HCT116 (cell line): Measurements from ENCODE around the gene PRKCA. TPM values are rescaled to one million over a fixed set of nuclear protein-coding genes. Genes with fewer than 3 reads are reported as not detected.

Experiments used
- ATAC-seq: fragments of 200-7000 bp; cut with Tn5 transposase; 2 replicates; pipeline ENCODE4 v1.9.1; 2020; ENCODE audit warnings: mild to moderate bottlenecking, moderate library complexity
- BruUV-seq: library from RNA; stranded (reverse); fragments of 400-500 nt; replicated peaks from 2 replicates; lab custom pipeline; 2021; lab: Mats Ljungman, UMichigan
- CTCF ChIA-PET: fragments of 300-600 bp; sonication (Branson Sonifier 250); formaldehyde crosslinking; loops from one replicate; lab custom pipeline; 2021; ENCODE audit warnings: antibody characterized with exemption; lab: Charles Lee
- POLR2A ChIA-PET: fragments of 300-600, 350-600 bp; sonication (Branson Sonifier 250); formaldehyde crosslinking; loops from one replicate; lab custom pipeline; 2021; ENCODE audit warnings: antibody characterized with exemption; lab: Charles Lee
- RAD21 ChIA-PET, 2 experiments: fragments of 300-600 bp; sonication (Branson Sonifier 250); formaldehyde crosslinking; loops; one replicate each; lab custom pipeline; 2023; ENCODE audit warnings: low total read pairs in 2 of 2; ENCODE audit not compliant: uncharacterized antibody in 2 of 2, unreplicated experiment in 2 of 2, low non-redundant PET in 1 of 2; lab: Charles Lee
- DNase-seq: peaks from one replicate; pipeline ENCODE4 v3.0.0-alpha.2; 2010; ENCODE audit warnings: low read depth, low spot score
- H2AFZ ChIP-seq: fragments of 200-600 bp; shearing (Covaris generic), sonication (generic); 2 replicates; pipeline ENCODE4 v1.6.1; 2017; ENCODE audit warnings: low read depth, mixed run types, mixed read lengths, antibody characterized with exemption, low read length; ENCODE audit not compliant: poor library complexity, severe bottlenecking
- H3K27ac ChIP-seq: 2 replicates; pipeline ENCODE4 v1.5.1; 2012; ENCODE audit warnings: low read depth, low read length
- H3K27me3 ChIP-seq: fragments of 200-600 bp; sonication (generic); 2 replicates; pipeline ENCODE4 v1.6.1; 2016; ENCODE audit warnings: mixed run types, low read length, mixed read lengths; ENCODE audit not compliant: insufficient read depth
- H3K36me3 ChIP-seq, 2 experiments: fragments of 200-500 bp in 1 of 2; fragments of 200-600 bp in 1 of 2; sonication (Bioruptor generic) in 1 of 2; sonication (generic) in 1 of 2; 2 replicates each; pipeline versions ENCODE4 v1.5.1 to v1.6.1; 2014 to 2016; ENCODE audit warnings: low read length in 2 of 2, inconsistent platforms in 1 of 2, mixed read lengths in 1 of 2, mixed run types in 1 of 2; ENCODE audit not compliant: insufficient read depth in 2 of 2, control insufficient read depth in 1 of 2
- H3K4me1 ChIP-seq, 2 experiments: fragments of 200-600 bp in 1 of 2; sonication (generic) in 1 of 2; 2 replicates each; pipeline versions ENCODE4 v1.5.1 to v1.6.1; 2012 to 2017; ENCODE audit warnings: low read length in 2 of 2, inconsistent platforms in 1 of 2, mild to moderate bottlenecking in 1 of 2, mixed read lengths in 1 of 2, mixed run types in 1 of 2, moderate library complexity in 1 of 2; ENCODE audit not compliant: insufficient read depth in 2 of 2, control insufficient read depth in 1 of 2
- H3K4me2 ChIP-seq: fragments of 200-600 bp; sonication (generic); 2 replicates; pipeline ENCODE4 v1.6.1; 2017; ENCODE audit warnings: mixed run types, low read length, mixed read lengths
- H3K4me3 ChIP-seq, 2 experiments: fragments of 200-600 bp in 1 of 2; sonication (generic) in 1 of 2; replicated peaks in 1 of 2; 2 replicates each; pipeline ENCODE4 v1.5.1; 2011 to 2016; ENCODE audit warnings: low read length in 2 of 2, control low read depth in 1 of 2, low read depth in 1 of 2, mild to moderate bottlenecking in 1 of 2, mixed read lengths in 1 of 2, mixed run types in 1 of 2
- H3K79me2 ChIP-seq: fragments of 200-600 bp; sonication (generic); 2 replicates; pipeline ENCODE4 v1.6.1; 2017; ENCODE audit warnings: mild to moderate bottlenecking, mixed run types, low read length, moderate library complexity, mixed read lengths; ENCODE audit not compliant: insufficient read depth
- H3K9ac ChIP-seq: fragments of 200-600 bp; sonication (generic); 2 replicates; pipeline ENCODE4 v1.6.1; 2016; ENCODE audit warnings: low read length, mixed read lengths
- H3K9me2 ChIP-seq: fragments of 200-600 bp; sonication (generic), shearing (Covaris generic); 2 replicates; pipeline ENCODE4 v1.6.1; 2017; ENCODE audit warnings: mixed run types, mild to moderate bottlenecking, moderate library complexity; ENCODE audit not compliant: insufficient read depth
- H3K9me3 ChIP-seq, 2 experiments: fragments of 200-500 bp in 1 of 2; fragments of 200-600 bp in 1 of 2; sonication (Bioruptor generic) in 1 of 2; sonication (generic) in 1 of 2; 2 replicates each; pipeline ENCODE4 v1.6.1; 2014 to 2017; ENCODE audit warnings: low read length in 2 of 2, mixed read lengths in 2 of 2, inconsistent platforms in 1 of 2, low read depth in 1 of 2, mild to moderate bottlenecking in 1 of 2, mixed run types in 1 of 2, moderate library complexity in 1 of 2; ENCODE audit not compliant: control insufficient read depth in 1 of 2, insufficient read depth in 1 of 2
- H4K20me1 ChIP-seq: fragments of 200-600 bp; sonication (generic), shearing (Covaris generic); 2 replicates; pipeline ENCODE4 v1.6.1; 2017; ENCODE audit warnings: mixed run types, mild to moderate bottlenecking, moderate library complexity; ENCODE audit not compliant: insufficient read depth
- CBX3 ChIP-seq: IDR thresholded peaks from 2 replicates; pipeline ENCODE4 v1.6.1; 2012; ENCODE audit warnings: low read depth
- CEBPB ChIP-seq: IDR thresholded peaks from 2 replicates; pipeline ENCODE4 v1.6.1; 2012; ENCODE audit warnings: low read depth
- ELF1 ChIP-seq: IDR thresholded peaks from 2 replicates; pipeline ENCODE4 v1.6.1; 2012; ENCODE audit warnings: low read depth, borderline replicate concordance
- FOSL1 ChIP-seq: IDR thresholded peaks from 2 replicates; pipeline ENCODE4 v1.6.1; 2012; ENCODE audit warnings: low read depth
- JUND ChIP-seq: IDR thresholded peaks from 2 replicates; pipeline ENCODE4 v1.6.1; 2012
- MAX ChIP-seq: IDR thresholded peaks from 2 replicates; pipeline ENCODE4 v1.6.1; 2012
- POLR2A ChIP-seq: IDR thresholded peaks from 2 replicates; pipeline ENCODE4 v1.7.0; 2011; ENCODE audit warnings: borderline replicate concordance; ENCODE audit not compliant: insufficient read depth, insufficient read length; ENCODE audit errors: extremely low read depth
- POLR2AphosphoS5 ChIP-seq: IDR thresholded peaks from 2 replicates; pipeline ENCODE4 v1.6.1; 2011; ENCODE audit warnings: mild to moderate bottlenecking, low read depth, low read length, moderate library complexity
- RAD21 ChIP-seq: IDR thresholded peaks from 2 replicates; pipeline ENCODE4 v1.6.1; 2012; ENCODE audit warnings: low read depth, mild to moderate bottlenecking
- REST ChIP-seq: IDR thresholded peaks from 2 replicates; pipeline ENCODE4 v1.6.1; 2012; ENCODE audit warnings: low read depth
- SIN3A ChIP-seq: IDR thresholded peaks from 2 replicates; pipeline ENCODE4 v1.6.1; 2012; ENCODE audit warnings: low read depth
- SP1 ChIP-seq: IDR thresholded peaks from 2 replicates; pipeline ENCODE4 v1.6.1; 2012; ENCODE audit warnings: low read depth
- SRF ChIP-seq: IDR thresholded peaks from 2 replicates; pipeline ENCODE4 v1.6.1; 2012; ENCODE audit warnings: low read depth
- TCF7L2 ChIP-seq: IDR thresholded peaks from 2 replicates; pipeline ENCODE4 v1.7.0; 2011; ENCODE audit warnings: borderline replicate concordance, inconsistent platforms; ENCODE audit not compliant: insufficient read depth, insufficient read length; ENCODE audit errors: extremely low read depth
- YY1 ChIP-seq: IDR thresholded peaks from 2 replicates; pipeline ENCODE4 v1.6.1; 2011; ENCODE audit warnings: low read length, low read depth, moderate library complexity, mild to moderate bottlenecking; ENCODE audit not compliant: insufficient replicate concordance; ENCODE audit errors: extremely low read depth
- ZBTB33 ChIP-seq: IDR thresholded peaks from 2 replicates; pipeline ENCODE4 v1.6.1; 2011; ENCODE audit warnings: mild to moderate bottlenecking, low read length, moderate library complexity; ENCODE audit not compliant: insufficient replicate concordance; ENCODE audit errors: extremely low read depth
- ZFX ChIP-seq: fragments of 450-650 bp; IDR thresholded peaks from 2 replicates; pipeline ENCODE4 v1.6.1; 2017
- intact Hi-C: fragments of 100-400 bp; cut with micrococcal nuclease; formaldehyde crosslinking; loops from 2 replicates; pipeline ENCODE4 v1.10.0; 2022
- total RNA-seq: library from RNA; stranded (reverse); gene quantifications from one replicate; pipeline ENCODE4 v1.2.1, GENCODE V29; 2021; ENCODE audit not compliant: unreplicated experiment

PRKCA gene
- total RNA-seq, 1 experiment from 2014 or later: 18.8 TPM

GRCh38 chr17:66326476-66327047 is 24.1 kb downstream of the PRKCA start:
- Histone ChIP-seq H3K27me3 (no peaks in the 10 kb centered on the region), H3K9me3 (peaks cover 3 to 7% of the 10 kb centered on the region in 2 experiments; a peak in 1 of 4 replicates), H4K20me1 (no peaks in the 10 kb centered on the region), H2AFZ (no peak overlapping the region), H3K4me1 (no peaks in the 10 kb centered on the region), H3K9me2 (no peaks in the 10 kb centered on the region), H3K4me3 (no peak overlapping the region), H3K27ac (no peak overlapping the region), H3K36me3 (no peaks in the 10 kb centered on the region), H3K4me2 (no peak overlapping the region), H3K9ac (no peak overlapping the region), H3K79me2 (no peaks in the 10 kb centered on the region)
- ChIA-PET CTCF (no interaction called here), POLR2A (no interaction called here), RAD21 (interaction anchor here in 1 of 2 experiments (0.6 kb wide), 1 partner anchor 1226 kb away, joined by 4 read pairs; no protein-coding TSS in a partner anchor)
- no peak for ATAC-seq
- DNase-seq: no peak
- BruUV-seq: no TSS peak
- no peak for TF ChIP-seq CBX3
- TF ChIP-seq SRF: no peak
- TF ChIP-seq JUND: no peak
- TF ChIP-seq ZFX: no peak
- intact Hi-C loops: no loop called here

GRCh38 chr17:66330646-66331037 is 28.2 kb downstream of the PRKCA start:
- Histone ChIP-seq H3K27me3 (no peaks in the 10 kb centered on the region), H4K20me1 (no peaks in the 10 kb centered on the region), H3K9ac (no peak overlapping the region), H3K9me2 (no peaks in the 10 kb centered on the region), H3K9me3 (no peaks in the 10 kb centered on the region), H3K36me3 (no peaks in the 10 kb centered on the region), H3K4me1 (no peaks in the 10 kb centered on the region), H2AFZ (no peak overlapping the region), H3K79me2 (no peaks in the 10 kb centered on the region), H3K27ac (no peak overlapping the region), H3K4me2 (no peak overlapping the region), H3K4me3 (no peak overlapping the region)
- ChIA-PET POLR2A (no interaction called here), RAD21 (no interaction called here), CTCF (no interaction called here)
- intact Hi-C loops: no loop called here
- no TSS peak for BruUV-seq
- no peak for DNase-seq
- no peak for ATAC-seq
- TF ChIP-seq MAX: no peak
- TF ChIP-seq CEBPB: no peak
- TF ChIP-seq YY1: no peak
- TF ChIP-seq RAD21: no peak
- no peak for TF ChIP-seq ZBTB33
- no peak for TF ChIP-seq REST
- TF ChIP-seq SRF: no peak
- TF ChIP-seq FOSL1: no peak
- TF ChIP-seq POLR2A: no peak
- TF ChIP-seq SIN3A: no peak
- no peak for TF ChIP-seq POLR2AphosphoS5
- no peak for TF ChIP-seq TCF7L2
- no peak for TF ChIP-seq ELF1
- TF ChIP-seq SP1: no peak
